CD14-positive monocyte (primary cell): ENCODE results near the gene PPP6R3. TPM values are rescaled to one million over a fixed set of nuclear protein-coding genes. Genes with fewer than 3 reads are reported as not detected.

Experiments
- DNase-seq, 3 donors: peaks; one replicate each; pipeline ENCODE4 v3.0.0-alpha.2; 2011 to 2022
- H2AFZ ChIP-seq: 2 replicates; pipeline ENCODE4 v1.6.0; 2012; ENCODE audit warnings: mild to moderate bottlenecking, low read depth, low read length, inconsistent platforms; ENCODE audit not compliant: insufficient read depth, poor library complexity, severe bottlenecking
- H3K27ac ChIP-seq, 2 donors: 1 replicate in 1 of 2; 2 replicates in 1 of 2; pipeline ENCODE4 v1.5.1; 2012 to 2013; ENCODE audit warnings: low read length in 2 of 2, control low read depth in 1 of 2, inconsistent platforms in 1 of 2, low read depth in 1 of 2, mild to moderate bottlenecking in 1 of 2
- H3K27me3 ChIP-seq, 2 donors: one replicate each; pipeline versions ENCODE4 v1.6.0 to v1.6.1; 2011 to 2013; ENCODE audit warnings: low read length in 2 of 2; ENCODE audit not compliant: control insufficient read depth in 2 of 2, insufficient read depth in 2 of 2
- H3K36me3 ChIP-seq, 2 donors: replicated peaks in 1 of 2; 1 replicate in 1 of 2; 2 replicates in 1 of 2; pipeline versions ENCODE4 v1.5.1 to v1.6.1; 2012 to 2013; ENCODE audit warnings: low read length in 2 of 2, control low read depth in 1 of 2, inconsistent platforms in 1 of 2, mild to moderate bottlenecking in 1 of 2; ENCODE audit not compliant: insufficient read depth in 2 of 2, control insufficient read depth in 1 of 2
- H3K4me1 ChIP-seq, 2 donors: 1 replicate in 1 of 2; 2 replicates in 1 of 2; pipeline versions ENCODE4 v1.5.1 to v1.6.1; 2012 to 2013; ENCODE audit warnings: low read length in 2 of 2, control low read depth in 1 of 2, inconsistent platforms in 1 of 2, mild to moderate bottlenecking in 1 of 2, moderate library complexity in 1 of 2; ENCODE audit not compliant: insufficient read depth in 2 of 2, control insufficient read depth in 1 of 2
- H3K4me2 ChIP-seq: replicated peaks from 2 replicates; pipeline ENCODE3; 2012; ENCODE audit warnings: low read length, moderate library complexity, mild to moderate bottlenecking; ENCODE audit not compliant: poor library complexity, severe bottlenecking; ENCODE audit errors: extremely low read depth
- H3K4me3 ChIP-seq, 3 experiments: fragments of 200-600 bp in 1 of 3; sonication (generic) in 1 of 3; replicated peaks in 1 of 3; 1 replicate in 2 of 3; 2 replicates in 1 of 3; pipeline ENCODE4 v1.5.1; 2011 to 2013; ENCODE audit warnings: low read length in 3 of 3, mild to moderate bottlenecking in 3 of 3, control low read depth in 2 of 3, low read depth in 2 of 3, inconsistent platforms in 1 of 3, moderate library complexity in 1 of 3
- H3K79me2 ChIP-seq: 2 replicates; pipeline ENCODE4 v1.6.0; 2012; ENCODE audit warnings: mild to moderate bottlenecking, control low read depth, inconsistent platforms, low read length, moderate library complexity; ENCODE audit not compliant: insufficient read depth
- H3K9ac ChIP-seq: 2 replicates; pipeline ENCODE4 v1.6.0; 2017; ENCODE audit warnings: low read length, mild to moderate bottlenecking; ENCODE audit not compliant: insufficient read depth, poor library complexity, severe bottlenecking
- H3K9me3 ChIP-seq, 2 donors: replicated peaks in 1 of 2; 1 replicate in 1 of 2; 2 replicates in 1 of 2; pipeline versions ENCODE4 v1.5.1 to v1.6.1; 2012 to 2013; ENCODE audit warnings: low read length in 2 of 2, control low read depth in 1 of 2; ENCODE audit not compliant: control insufficient read depth in 1 of 2, insufficient read depth in 1 of 2
- H4K20me1 ChIP-seq: 2 replicates; pipeline ENCODE4 v1.6.0; 2012; ENCODE audit warnings: mild to moderate bottlenecking, low read length, control low read depth, moderate library complexity; ENCODE audit not compliant: insufficient read depth
- H3K27ac Mint-ChIP-seq, 7 donors: one replicate each; pipeline ENCODE4 v1.8.0; 2020; ENCODE audit warnings: mild to moderate bottlenecking in 7 of 7, mixed read lengths in 7 of 7, moderate library complexity in 6 of 7, inconsistent platforms in 2 of 7
- H3K27me3 Mint-ChIP-seq, 3 donors: one replicate each; pipeline ENCODE4 v1.8.0; 2021 to 2022; ENCODE audit warnings: low read depth in 3 of 3, mild to moderate bottlenecking in 3 of 3, mixed read lengths in 3 of 3, moderate library complexity in 3 of 3, inconsistent platforms in 1 of 3
- H3K36me3 Mint-ChIP-seq, 2 donors: one replicate each; pipeline ENCODE4 v1.8.0; 2020; ENCODE audit warnings: mixed read lengths in 2 of 2, inconsistent platforms in 1 of 2, mild to moderate bottlenecking in 1 of 2
- H3K4me1 Mint-ChIP-seq: one replicate; pipeline ENCODE4 v1.8.0; 2020; ENCODE audit warnings: mild to moderate bottlenecking, mixed read lengths
- H3K4me3 Mint-ChIP-seq, 2 donors: one replicate each; pipeline ENCODE4 v1.8.0; 2020; ENCODE audit warnings: mild to moderate bottlenecking in 2 of 2, mixed read lengths in 2 of 2, moderate library complexity in 1 of 2
- H3K9me3 Mint-ChIP-seq, 7 donors: one replicate each; pipeline ENCODE4 v1.8.0; 2020 to 2022; ENCODE audit warnings: mixed read lengths in 7 of 7, mild to moderate bottlenecking in 6 of 7, moderate library complexity in 6 of 7, inconsistent platforms in 2 of 7
- WGBS: methylation state at CpG from one replicate; pipeline ENCODE4 v1.1.5; 2013; ENCODE audit warnings: missing lambda C conversion rate; ENCODE audit not compliant: insufficient coverage; 5-methylcytosine and 5-hydroxymethylcytosine counted together
- intact Hi-C, 2 donors: fragments of 100-400 bp; cut with micrococcal nuclease; formaldehyde crosslinking; loops; one replicate each; pipeline versions ENCODE4 v1.15.0 to v1.15.1; 2023
- polyA plus RNA-seq, 3 donors: library from polyadenylated mRNA; depleted of rRNA in 1 of 3; unstranded in 2 of 3; stranded (reverse) in 1 of 3; fragments of 300-500 nt in 2 of 3; fragments of >200 nt in 1 of 3; fragmentation: Illumina TruSeq in 2 of 3; gene quantifications; 1 replicate in 2 of 3; 2 replicates in 1 of 3; pipeline ENCODE4 v1.2.3, GENCODE V29; 2012 to 2021
- TF ChIP-seq, protein P1 (sequence below): fragments of 200-600 bp; IDR thresholded peaks from one replicate; pipeline ENCODE4 v1.8.0; 2022; ENCODE audit warnings: antibody characterized with exemption, mild to moderate bottlenecking

PPP6R3 gene
- polyA plus RNA-seq, 3 donors: 22.9 to 39.4 (median 38.1) TPM

DNA sequence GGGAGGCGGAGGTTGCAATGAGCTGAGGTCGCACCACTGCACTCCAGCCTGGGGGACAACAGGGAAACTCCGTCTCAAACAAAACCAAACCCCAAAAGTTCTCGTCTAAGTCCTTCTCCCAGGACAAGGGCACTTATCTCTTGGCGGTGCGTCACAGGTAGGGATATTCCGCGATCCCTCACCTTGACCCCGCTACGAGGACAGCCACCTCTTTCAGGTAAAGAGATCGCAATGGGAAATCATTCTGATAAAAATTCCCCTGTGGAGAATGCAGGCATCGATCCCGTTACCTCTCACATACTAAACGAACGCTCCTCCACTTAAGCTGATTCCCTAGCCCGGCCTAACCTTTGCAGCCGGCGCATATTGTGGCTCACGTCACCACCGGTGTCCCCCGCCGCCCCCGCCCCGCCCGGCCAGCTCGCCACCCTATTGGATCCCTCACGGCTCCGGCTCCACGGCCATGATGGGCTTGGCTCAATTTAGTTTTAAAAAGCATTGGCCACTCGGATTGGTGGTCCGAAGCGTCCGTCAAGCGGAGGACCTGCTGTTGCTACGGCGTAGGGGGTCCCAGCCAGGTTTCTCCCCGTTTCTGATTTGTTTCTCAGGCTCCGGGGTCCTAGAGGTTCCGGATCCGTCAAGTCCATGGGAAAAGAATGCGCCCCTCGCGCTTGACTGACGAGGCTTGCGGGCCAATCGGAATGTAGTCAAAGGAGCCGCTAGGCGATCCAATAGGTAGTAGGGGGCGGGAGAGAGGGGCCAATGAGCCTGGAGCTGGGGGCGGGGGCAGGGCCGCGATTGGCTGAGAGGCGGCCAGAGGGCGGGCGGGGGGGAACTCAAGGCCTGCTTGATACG, 439 bp upstream of the PPP6R3 start:
- H3K4me3 ChIP-seq: peak overlapping the region; percentile 61 to 85 (median 77)
- no peaks in the 10 kb centered on the region for H3K9me3 ChIP-seq
- H3K79me2 ChIP-seq: peaks cover 46% of the 10 kb centered on the region
- Mint-ChIP-seq H3K4me1 (peaks cover 42% of the 10 kb centered on the region), H3K9me3 (no peaks in the 10 kb centered on the region), H3K27ac (peak overlapping the region; percentile 95 to 99 (median 97)), H3K4me3 (peak overlapping the region; percentile 87 to 92), H3K27me3 (peaks cover 0 to 11% (median 2%) of the 10 kb centered on the region in 3 donors), H3K36me3 (peaks cover 2 to 4% of the 10 kb centered on the region in 2 donors)
- H2AFZ ChIP-seq: peak overlapping the region; percentile 90
- peak overlapping the region; percentile 89 for H3K4me2 ChIP-seq
- TF ChIP-seq, protein P1, sequence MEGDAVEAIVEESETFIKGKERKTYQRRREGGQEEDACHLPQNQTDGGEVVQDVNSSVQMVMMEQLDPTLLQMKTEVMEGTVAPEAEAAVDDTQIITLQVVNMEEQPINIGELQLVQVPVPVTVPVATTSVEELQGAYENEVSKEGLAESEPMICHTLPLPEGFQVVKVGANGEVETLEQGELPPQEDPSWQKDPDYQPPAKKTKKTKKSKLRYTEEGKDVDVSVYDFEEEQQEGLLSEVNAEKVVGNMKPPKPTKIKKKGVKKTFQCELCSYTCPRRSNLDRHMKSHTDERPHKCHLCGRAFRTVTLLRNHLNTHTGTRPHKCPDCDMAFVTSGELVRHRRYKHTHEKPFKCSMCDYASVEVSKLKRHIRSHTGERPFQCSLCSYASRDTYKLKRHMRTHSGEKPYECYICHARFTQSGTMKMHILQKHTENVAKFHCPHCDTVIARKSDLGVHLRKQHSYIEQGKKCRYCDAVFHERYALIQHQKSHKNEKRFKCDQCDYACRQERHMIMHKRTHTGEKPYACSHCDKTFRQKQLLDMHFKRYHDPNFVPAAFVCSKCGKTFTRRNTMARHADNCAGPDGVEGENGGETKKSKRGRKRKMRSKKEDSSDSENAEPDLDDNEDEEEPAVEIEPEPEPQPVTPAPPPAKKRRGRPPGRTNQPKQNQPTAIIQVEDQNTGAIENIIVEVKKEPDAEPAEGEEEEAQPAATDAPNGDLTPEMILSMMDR: no peak
- peaks cover 0 to under 1% of the 10 kb centered on the region in 2 donors for H3K36me3 ChIP-seq
- intact Hi-C loops: loop anchor here in 1 of 2 donors (5.0 kb wide), 1 partner anchor 248 kb away; the partner anchor contains the start of gene KMT5B
- peaks cover 41% of the 10 kb centered on the region for H4K20me1 ChIP-seq
- peak; percentile 94 to 97 (median 95) for DNase-seq
- no peaks in the 10 kb centered on the region for H3K27me3 ChIP-seq
- H3K4me1 ChIP-seq: peaks cover 23 to 33% of the 10 kb centered on the region in 2 donors
- peak overlapping the region; percentile 82 for H3K9ac ChIP-seq
- H3K27ac ChIP-seq: peak overlapping the region; percentile 72 to 94
- WGBS: 7% methylated on average over 40 of the region's 56 CpGs

GRCh38 chr11:68461575-68461917, 994 bp downstream of the PPP6R3 start:
- H3K9me3 Mint-ChIP-seq: no peaks in the 10 kb centered on the region
- Histone ChIP-seq H3K9ac (peak overlapping the region; percentile 82), H3K27me3 (no peaks in the 10 kb centered on the region), H4K20me1 (peaks cover 55% of the 10 kb centered on the region), H3K4me1 (peaks cover 23 to 33% of the 10 kb centered on the region in 2 donors), H3K4me2 (peak overlapping the region; percentile 89), H3K9me3 (no peaks in the 10 kb centered on the region), H2AFZ (no peak overlapping the region), H3K27ac (peak overlapping the region in 1 of 2 donors; percentile 94), H3K36me3 (peaks cover 0 to 9% of the 10 kb centered on the region in 2 donors), H3K79me2 (peaks cover 60% of the 10 kb centered on the region), H3K4me3 (peak overlapping the region; percentile 64 to 85 (median 77))
- TF ChIP-seq, protein P1: no peak
- peaks cover 0 to 2% (median 0%) of the 10 kb centered on the region in 3 donors for H3K27me3 Mint-ChIP-seq
- peak in 1 of 3 donors; percentile 10 for DNase-seq
- intact Hi-C loops: loop anchor here in 1 of 2 donors (5.0 kb wide), 1 partner anchor 249 kb away; the partner anchor contains the start of gene KMT5B
- WGBS: 0% methylated on average over 9 of the region's 12 CpGs
- peaks cover 2 to 4% of the 10 kb centered on the region in 2 donors for H3K36me3 Mint-ChIP-seq
- peaks cover 50% of the 10 kb centered on the region for H3K4me1 Mint-ChIP-seq
- H3K4me3 Mint-ChIP-seq: peak overlapping the region; percentile 90 to 95
- peak overlapping the region; percentile 79 to 97 (median 89) for H3K27ac Mint-ChIP-seq
